PC-3 (cell line): Measurements from ENCODE around the gene MLLT3. TPM values are rescaled to one million over a fixed set of nuclear protein-coding genes. Genes with fewer than 3 reads are reported as not detected.

ENCODE experiments used
- ATAC-seq: fragments of 200-7000 bp; cut with Tn5 transposase; 2 replicates; pipeline ENCODE4 v1.9.1; 2020; ENCODE audit warnings: mild to moderate bottlenecking, moderate library complexity
- BruUV-seq: library from RNA; stranded (reverse); fragments of 400-500 nt; replicated peaks from 2 replicates; lab custom pipeline; 2021; lab: Mats Ljungman, UMichigan
- CTCF ChIA-PET: fragments of 300-600 bp; sonication (Branson Sonifier 250); formaldehyde crosslinking; loops from one replicate; lab custom pipeline; 2022; ENCODE audit warnings: antibody characterized with exemption; lab: Charles Lee
- POLR2A ChIA-PET: fragments of 300-600 bp; sonication (Branson Sonifier 250); formaldehyde crosslinking; loops from one replicate; lab custom pipeline; 2022; ENCODE audit warnings: antibody characterized with exemption; ENCODE audit not compliant: unreplicated experiment; lab: Charles Lee
- DNase-seq: peaks from one replicate; pipeline ENCODE4 v3.0.0-alpha.2; 2015
- H2AFZ ChIP-seq: fragments of 300-600 bp; sonication (generic); 2 replicates; pipeline ENCODE4 v1.6.0; 2016; ENCODE audit warnings: antibody characterized with exemption, low read length
- H3F3A ChIP-seq: fragments of 300-600 bp; sonication (generic); one replicate; pipeline ENCODE4 v1.6.0; 2017; ENCODE audit warnings: antibody characterized with exemption, low read length, control low read depth, mild to moderate bottlenecking; ENCODE audit not compliant: unreplicated experiment
- H3K27ac ChIP-seq: fragments of 300-600 bp; sonication (generic); 2 replicates; pipeline ENCODE4 v1.5.1; 2016; ENCODE audit warnings: mild to moderate bottlenecking, low read length
- H3K27me3 ChIP-seq: fragments of 300-600 bp; sonication (generic); 2 replicates; pipeline ENCODE4 v1.6.1; 2016; ENCODE audit warnings: low read length, mixed read lengths
- H3K36me3 ChIP-seq: fragments of 300-600 bp; sonication (generic); 2 replicates; pipeline ENCODE4 v1.6.1; 2016; ENCODE audit warnings: low read depth, mixed run types, low read length, mixed read lengths
- H3K4me1 ChIP-seq: fragments of 300-600 bp; sonication (generic); 2 replicates; pipeline ENCODE4 v1.5.1; 2016; ENCODE audit warnings: low read length; ENCODE audit not compliant: insufficient read depth
- H3K4me2 ChIP-seq: fragments of 300-600 bp; sonication (generic); 2 replicates; pipeline ENCODE4 v1.6.0; 2016; ENCODE audit warnings: low read length
- H3K4me3 ChIP-seq: fragments of 300-600 bp; sonication (generic); 2 replicates; pipeline ENCODE4 v1.5.1; 2016; ENCODE audit warnings: mild to moderate bottlenecking, low read length, mixed read lengths
- H3K79me2 ChIP-seq: fragments of 300-600 bp; sonication (generic); 2 replicates; pipeline ENCODE4 v1.6.1; 2017; ENCODE audit warnings: low read length, mixed read lengths
- H3K9ac ChIP-seq: fragments of 300-600 bp; sonication (generic); 2 replicates; pipeline ENCODE4 v1.6.0; 2016; ENCODE audit warnings: mild to moderate bottlenecking, low read length
- H3K9me2 ChIP-seq: fragments of 300-600 bp; sonication (generic); replicated peaks from 2 replicates; pipeline ENCODE4 v1.6.1; 2016; ENCODE audit warnings: mixed run types, low read length, mixed read lengths
- H3K9me3 ChIP-seq: fragments of 300-600 bp; sonication (generic); 2 replicates; pipeline ENCODE4 v1.6.1; 2016; ENCODE audit warnings: low read length, mixed read lengths
- H4K20me1 ChIP-seq: fragments of 300-600 bp; sonication (generic); 2 replicates; pipeline ENCODE4 v1.6.1; 2016; ENCODE audit warnings: low read length, mixed read lengths
- EZH2 ChIP-seq: fragments of 300-600 bp; sonication (generic); IDR thresholded peaks from one replicate; pipeline ENCODE4 v1.6.1; 2017; ENCODE audit warnings: antibody characterized with exemption, mild to moderate bottlenecking, low read length; ENCODE audit not compliant: unreplicated experiment
- EZH2phosphoT487 ChIP-seq: fragments of 300-600 bp; sonication (generic); IDR thresholded peaks from 2 replicates; pipeline ENCODE4 v1.6.1; 2018; ENCODE audit warnings: mild to moderate bottlenecking, antibody characterized with exemption, low read length, borderline replicate concordance
- intact Hi-C: fragments of 100-400 bp; cut with micrococcal nuclease; formaldehyde crosslinking; loops from 2 replicates; pipeline ENCODE4 v1.9.0; 2023
- total RNA-seq: library from RNA; depleted of rRNA; stranded (reverse); fragments of >200 nt; gene quantifications from 2 replicates; pipeline ENCODE4 v1.2.3, GENCODE V29; 2014
- TF ChIP-seq, protein P1 (sequence below): fragments of 300-600 bp; sonication (generic); conservative IDR thresholded peaks from 2 replicates; pipeline ENCODE4 v1.5.1; 2017; ENCODE audit warnings: antibody characterized with exemption, low read depth, mild to moderate bottlenecking, low read length

MLLT3 gene
- total RNA-seq, 1 experiment from 2014 or later: 7.1 TPM

DNA sequence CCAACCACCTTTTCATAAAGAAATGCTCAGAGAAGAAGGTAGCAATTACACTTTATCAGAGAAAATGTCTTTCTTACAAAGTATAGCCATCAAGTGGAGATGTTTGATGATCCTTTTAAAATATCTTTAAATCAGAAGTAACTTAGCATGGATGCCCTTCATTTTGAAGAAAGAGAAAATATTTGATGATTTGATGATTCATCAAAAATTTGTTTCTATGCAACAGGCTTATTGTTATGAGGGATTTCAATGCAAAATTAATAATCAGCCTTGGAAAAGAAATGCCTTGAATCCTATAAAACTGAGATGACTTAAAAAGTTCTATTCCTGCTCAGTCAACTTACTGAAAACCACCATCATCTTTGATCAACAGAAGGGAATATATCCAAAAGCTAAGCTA lies 291.6 kb downstream of the MLLT3 start:
- Histone ChIP-seq H3K4me1 (no peaks in the 10 kb centered on the region), H3F3A (no peaks in the 10 kb centered on the region), H3K9ac (no peak overlapping the region), H3K9me3 (no peaks in the 10 kb centered on the region), H4K20me1 (no peaks in the 10 kb centered on the region), H3K4me3 (no peak overlapping the region), H3K27me3 (peaks cover 11% of the 10 kb centered on the region; the same call in 1 of the 2 replicates), H3K27ac (no peak overlapping the region), H3K79me2 (no peaks in the 10 kb centered on the region), H3K9me2 (no peaks in the 10 kb centered on the region), H3K36me3 (no peaks in the 10 kb centered on the region), H2AFZ (no peak overlapping the region), H3K4me2 (no peak overlapping the region)
- no peak for TF ChIP-seq EZH2
- TF ChIP-seq, protein P1, sequence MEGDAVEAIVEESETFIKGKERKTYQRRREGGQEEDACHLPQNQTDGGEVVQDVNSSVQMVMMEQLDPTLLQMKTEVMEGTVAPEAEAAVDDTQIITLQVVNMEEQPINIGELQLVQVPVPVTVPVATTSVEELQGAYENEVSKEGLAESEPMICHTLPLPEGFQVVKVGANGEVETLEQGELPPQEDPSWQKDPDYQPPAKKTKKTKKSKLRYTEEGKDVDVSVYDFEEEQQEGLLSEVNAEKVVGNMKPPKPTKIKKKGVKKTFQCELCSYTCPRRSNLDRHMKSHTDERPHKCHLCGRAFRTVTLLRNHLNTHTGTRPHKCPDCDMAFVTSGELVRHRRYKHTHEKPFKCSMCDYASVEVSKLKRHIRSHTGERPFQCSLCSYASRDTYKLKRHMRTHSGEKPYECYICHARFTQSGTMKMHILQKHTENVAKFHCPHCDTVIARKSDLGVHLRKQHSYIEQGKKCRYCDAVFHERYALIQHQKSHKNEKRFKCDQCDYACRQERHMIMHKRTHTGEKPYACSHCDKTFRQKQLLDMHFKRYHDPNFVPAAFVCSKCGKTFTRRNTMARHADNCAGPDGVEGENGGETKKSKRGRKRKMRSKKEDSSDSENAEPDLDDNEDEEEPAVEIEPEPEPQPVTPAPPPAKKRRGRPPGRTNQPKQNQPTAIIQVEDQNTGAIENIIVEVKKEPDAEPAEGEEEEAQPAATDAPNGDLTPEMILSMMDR: no peak
- no peak for TF ChIP-seq EZH2phosphoT487
- POLR2A ChIA-PET: no interaction called here
- intact Hi-C loops: no loop called here
- DNase-seq (no peak), ATAC-seq (no peak)
- CTCF ChIA-PET: no interaction called here
- BruUV-seq: no TSS peak

DNA sequence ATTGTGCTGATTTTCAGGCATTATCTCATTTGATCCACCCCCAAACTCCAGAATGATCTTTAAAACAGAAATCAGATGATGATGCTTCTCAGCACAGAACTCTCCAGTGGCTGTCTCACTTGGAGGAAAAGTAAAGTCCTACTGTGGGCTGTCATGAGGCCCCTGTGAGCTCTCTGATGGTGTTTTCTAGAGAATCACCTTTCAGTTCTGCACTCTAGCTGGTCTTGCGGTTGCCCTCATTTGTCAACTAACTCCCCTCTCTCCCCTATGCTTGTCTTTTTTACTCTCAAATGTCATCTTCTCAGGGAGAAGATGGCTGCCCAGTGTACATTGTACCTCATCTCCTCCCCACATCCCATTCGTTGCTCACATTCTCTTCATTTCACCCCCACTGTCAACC lies 295.8 kb downstream of the MLLT3 start:
- TF ChIP-seq, protein P1: no peak
- DNase-seq: no peak
- Histone ChIP-seq H3K27ac (no peak overlapping the region), H3K9me3 (no peaks in the 10 kb centered on the region), H3K4me3 (no peak overlapping the region), H3K36me3 (no peaks in the 10 kb centered on the region), H3K9ac (no peak overlapping the region), H3K4me2 (no peak overlapping the region), H2AFZ (no peak overlapping the region), H3K79me2 (no peaks in the 10 kb centered on the region), H4K20me1 (no peaks in the 10 kb centered on the region), H3K4me1 (no peaks in the 10 kb centered on the region), H3K9me2 (no peaks in the 10 kb centered on the region), H3K27me3 (peaks cover 25% of the 10 kb centered on the region), H3F3A (no peaks in the 10 kb centered on the region)
- ATAC-seq: no peak
- CTCF ChIA-PET: no interaction called here
- no TSS peak for BruUV-seq
- POLR2A ChIA-PET: no interaction called here
- intact Hi-C loops: no loop called here

DNA sequence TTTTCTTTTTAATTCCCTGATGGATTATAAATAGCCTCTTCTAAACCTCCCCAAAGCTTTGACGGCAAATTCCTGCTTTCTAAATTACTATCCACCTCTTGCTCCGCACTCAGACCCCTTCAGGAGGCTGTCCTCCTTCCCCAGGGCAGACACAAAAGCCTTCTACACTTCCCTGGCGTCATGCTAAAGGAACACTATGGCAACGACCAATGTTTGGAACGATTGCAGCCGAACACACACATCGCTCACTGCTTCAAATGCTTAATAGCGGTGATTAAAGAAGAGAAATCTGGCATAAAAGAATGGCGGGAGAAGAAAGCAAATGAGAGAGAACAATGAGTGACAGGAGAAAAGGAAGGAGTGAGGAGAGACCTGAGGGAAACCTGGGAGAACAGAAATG lies 297.3 kb downstream of the MLLT3 start:
- Histone ChIP-seq H3K79me2 (no peaks in the 10 kb centered on the region), H4K20me1 (no peaks in the 10 kb centered on the region), H2AFZ (no peak overlapping the region), H3K4me1 (no peaks in the 10 kb centered on the region), H3K4me3 (no peak overlapping the region), H3K27ac (no peak overlapping the region), H3K36me3 (no peaks in the 10 kb centered on the region), H3K4me2 (no peak overlapping the region), H3K9me3 (no peaks in the 10 kb centered on the region), H3F3A (no peaks in the 10 kb centered on the region), H3K27me3 (peaks cover 25% of the 10 kb centered on the region), H3K9me2 (no peaks in the 10 kb centered on the region), H3K9ac (no peak overlapping the region)
- DNase-seq (no peak), ATAC-seq (no peak)
- TF ChIP-seq, protein P1: no peak
- no peak for TF ChIP-seq EZH2phosphoT487
- no peak for TF ChIP-seq EZH2
- no TSS peak for BruUV-seq
- intact Hi-C loops: no loop called here
- ChIA-PET CTCF (no interaction called here), POLR2A (no interaction called here)
